Measurements from ENCODE around the gene NUP58. TPM values are rescaled to one million over a fixed set of nuclear protein-coding genes. Genes with fewer than 3 reads are reported as not detected.

NUP58 gene
- total and polyA plus RNA-seq, 2 experiments from 2014 or later, result 22.6 to 54.8 TPM

- Histone ChIP-seq H3K36me3 (ENCODE audit: low read depth) (no peaks in the 10 kb centered on the region), H3K9me3 (ENCODE audit: low read depth) (no peaks in the 10 kb centered on the region), H3K4me1 (ENCODE audit: insufficient read depth) (no peaks in the 10 kb centered on the region), H3K27ac (no peak overlapping the region), H3K9me2 (ENCODE audit: insufficient read depth) (no peaks in the 10 kb centered on the region), H4K20me1 (ENCODE audit: insufficient read depth) (no peaks in the 10 kb centered on the region), H3K9ac (no peak overlapping the region), H2AFZ (no peak overlapping the region), H3K27me3 (replicated peaks; ENCODE audit: insufficient read depth) (peaks cover 33% of the 10 kb centered on the region), H3F3A (ENCODE audit: insufficient read depth) (no peaks in the 10 kb centered on the region), H3K79me2 (ENCODE audit: insufficient read depth) (no peaks in the 10 kb centered on the region), H3K4me3 (no peak overlapping the region), H3K4me2 (ENCODE audit: unreplicated experiment) (no peak overlapping the region)
- WGBS, 2 experiments (ENCODE audit: low coverage in 1 of 2, low lambda C conversion rate in 2 of 2, missing lambda C conversion rate in 2 of 2), result 41 to 42% methylated on average over 7 of the region's 7 CpGs
- TF ChIP-seq EZH2 (IDR thresholded peaks at IDR 0.05; ENCODE audit: insufficient read depth, poor library complexity, severe bottlenecking) (no peak), EZH2phosphoT487 (IDR thresholded peaks at IDR 0.05; ENCODE audit: insufficient read depth, low read depth) (no peak)
- in situ Hi-C loops (cut with MboI), result no loop called here
- DNase-seq, result no peak
Observed at GRCh38 chr13:25377244-25377962, 76.0 kb downstream of the NUP58 start.

GRCh38 chr13:25378528-25378927 is 77.1 kb downstream of the NUP58 start:
- H3K4me1 ChIP-seq (ENCODE audit: insufficient read depth), result no peaks in the 10 kb centered on the region
- no peaks in the 10 kb centered on the region for H3K9me3 ChIP-seq (ENCODE audit: low read depth)
- TF ChIP-seq EZH2phosphoT487 (IDR thresholded peaks at IDR 0.05; ENCODE audit: insufficient read depth, low read depth), result no peak
- no peaks in the 10 kb centered on the region for H3F3A ChIP-seq (ENCODE audit: insufficient read depth)
- no peak overlapping the region for H2AFZ ChIP-seq
- in situ Hi-C loops (cut with MboI), result no loop called here
- no peak for DNase-seq
- no peak overlapping the region for H3K9ac ChIP-seq
- no peaks in the 10 kb centered on the region for H4K20me1 ChIP-seq (ENCODE audit: insufficient read depth)
- H3K4me3 ChIP-seq, result no peak overlapping the region
- H3K4me2 ChIP-seq (ENCODE audit: unreplicated experiment), result no peak overlapping the region
- no peak overlapping the region for H3K27ac ChIP-seq
- whole genome bisulfite sequencing, 2 experiments (ENCODE audit: low coverage in 1 of 2, low lambda C conversion rate in 2 of 2, missing lambda C conversion rate in 2 of 2), result 38 to 39% methylated on average over 5 of the region's 5 CpGs
- no peaks in the 10 kb centered on the region for H3K9me2 ChIP-seq (ENCODE audit: insufficient read depth)
- no peaks in the 10 kb centered on the region for H3K79me2 ChIP-seq (ENCODE audit: insufficient read depth)
- H3K27me3 ChIP-seq (replicated peaks; ENCODE audit: insufficient read depth), result peaks cover 22% of the 10 kb centered on the region
- no peaks in the 10 kb centered on the region for H3K36me3 ChIP-seq (ENCODE audit: low read depth)

- Histone ChIP-seq H3K9me3 (ENCODE audit: low read depth) (no peaks in the 10 kb centered on the region), H4K20me1 (ENCODE audit: insufficient read depth) (no peaks in the 10 kb centered on the region), H3K27ac (no peak overlapping the region), H3K9ac (no peak overlapping the region), H3K27me3 (replicated peaks; ENCODE audit: insufficient read depth) (peaks cover 17% of the 10 kb centered on the region), H3K4me3 (no peak overlapping the region), H3K36me3 (ENCODE audit: low read depth) (no peaks in the 10 kb centered on the region), H3K79me2 (ENCODE audit: insufficient read depth) (no peaks in the 10 kb centered on the region), H3K9me2 (ENCODE audit: insufficient read depth) (no peaks in the 10 kb centered on the region), H2AFZ (no peak overlapping the region), H3F3A (ENCODE audit: insufficient read depth) (no peaks in the 10 kb centered on the region), H3K4me2 (ENCODE audit: unreplicated experiment) (no peak overlapping the region), H3K4me1 (ENCODE audit: insufficient read depth) (no peaks in the 10 kb centered on the region)
- DNase-seq, result no peak
- 8 to 11% methylated on average over 1 of the region's 1 CpG for WGBS, 2 experiments (ENCODE audit: low coverage in 1 of 2, low lambda C conversion rate in 2 of 2, missing lambda C conversion rate in 2 of 2)
- in situ Hi-C loops (cut with MboI), result no loop called here
- no peak for TF ChIP-seq EZH2 (IDR thresholded peaks at IDR 0.05; ENCODE audit: insufficient read depth, poor library complexity, severe bottlenecking)
- TF ChIP-seq EZH2phosphoT487 (IDR thresholded peaks at IDR 0.05; ENCODE audit: insufficient read depth, low read depth), result no peak
Observed at GRCh38 chr13:25379011-25379410, 77.6 kb downstream of the NUP58 start.

GRCh38 chr13:25380082-25380481 is 78.7 kb downstream of the NUP58 start:
- Histone ChIP-seq H3K4me3 (no peak overlapping the region), H4K20me1 (ENCODE audit: insufficient read depth) (no peaks in the 10 kb centered on the region), H2AFZ (no peak overlapping the region), H3K9ac (no peak overlapping the region), H3K79me2 (ENCODE audit: insufficient read depth) (no peaks in the 10 kb centered on the region), H3K27ac (no peak overlapping the region), H3K4me2 (ENCODE audit: unreplicated experiment) (no peak overlapping the region), H3F3A (ENCODE audit: insufficient read depth) (no peaks in the 10 kb centered on the region), H3K9me2 (ENCODE audit: insufficient read depth) (no peaks in the 10 kb centered on the region), H3K4me1 (ENCODE audit: insufficient read depth) (no peaks in the 10 kb centered on the region), H3K9me3 (ENCODE audit: low read depth) (no peaks in the 10 kb centered on the region), H3K27me3 (replicated peaks; ENCODE audit: insufficient read depth) (peaks cover 6% of the 10 kb centered on the region), H3K36me3 (ENCODE audit: low read depth) (no peaks in the 10 kb centered on the region)
- 65% methylated on average over 4 of the region's 4 CpGs for WGBS, 2 experiments (ENCODE audit: low coverage in 1 of 2, low lambda C conversion rate in 2 of 2, missing lambda C conversion rate in 2 of 2)
- in situ Hi-C loops (cut with MboI), result no loop called here
- DNase-seq, result no peak
- TF ChIP-seq EZH2 (IDR thresholded peaks at IDR 0.05; ENCODE audit: insufficient read depth, poor library complexity, severe bottlenecking) (no peak), EZH2phosphoT487 (IDR thresholded peaks at IDR 0.05; ENCODE audit: insufficient read depth, low read depth) (no peak)
